Measurements from ENCODE around the gene TENM3.

TENM3 gene

GRCh38 chr4:182582245-182582644, 339.0 kb downstream of the TENM3 start:
- no peak for DNase-seq

- DNase-seq = no peak
Measured at GRCh38 chr4:182583703-182584415, 340.7 kb downstream of the TENM3 start.

GRCh38 chr4:182585321-182585720, 342.1 kb downstream of the TENM3 start:
- DNase-seq = no peak

- DNase-seq = no peak
Measured at GRCh38 chr4:182589100-182589499, 345.9 kb downstream of the TENM3 start.

- no peak for DNase-seq
Measured at GRCh38 chr4:182593402-182593801, 350.2 kb downstream of the TENM3 start.

GRCh38 chr4:182593864-182594263, 350.7 kb downstream of the TENM3 start:
- DNase-seq = no peak

GRCh38 chr4:182600093-182600492, 356.9 kb downstream of the TENM3 start:
- DNase-seq = no peak

- no peak for DNase-seq
Measured at GRCh38 chr4:182600856-182601255, 357.7 kb downstream of the TENM3 start.

GRCh38 chr4:182604161-182604622, 361.0 kb downstream of the TENM3 start:
- DNase-seq = no peak

- DNase-seq = no peak
Measured at GRCh38 chr4:182604953-182605352, 361.8 kb downstream of the TENM3 start.

GRCh38 chr4:182608525-182608924, 365.3 kb downstream of the TENM3 start:
- DNase-seq = no peak

- DNase-seq = no peak
Measured at GRCh38 chr4:182616476-182616875, 373.3 kb downstream of the TENM3 start.

- DNase-seq = no peak
Measured at GRCh38 chr4:182619660-182620059, 376.5 kb downstream of the TENM3 start.

GRCh38 chr4:182620111-182620980, 377.1 kb downstream of the TENM3 start:
- no peak for DNase-seq

- no peak for DNase-seq
Measured at GRCh38 chr4:182624281-182624680, 381.1 kb downstream of the TENM3 start.

- DNase-seq = no peak
Measured at GRCh38 chr4:182625193-182625592, 382.0 kb downstream of the TENM3 start.

- DNase-seq = no peak
Measured at GRCh38 chr4:182627996-182628395, 384.8 kb downstream of the TENM3 start.

- DNase-seq = no peak
Measured at GRCh38 chr4:182628544-182628943, 385.3 kb downstream of the TENM3 start.

GRCh38 chr4:182629096-182629495, 385.9 kb downstream of the TENM3 start:
- no peak for DNase-seq

- DNase-seq = no peak
Measured at GRCh38 chr4:182640491-182640890, 397.3 kb downstream of the TENM3 start.

GRCh38 chr4:182640932-182641331, 397.7 kb downstream of the TENM3 start:
- no peak for DNase-seq

GRCh38 chr4:182642831-182643230, 399.6 kb downstream of the TENM3 start:
- DNase-seq = no peak

- DNase-seq = no peak
Measured at GRCh38 chr4:182643801-182644682, 400.8 kb downstream of the TENM3 start.

Measured in NCI-H1048 (cell line).